WERI-Rb-1 (cell line): ENCODE measurements around the gene CECR2.

Source experiments
- DNase-seq: peaks from one replicate; pipeline ENCODE4 v3.0.0-alpha.2; 2020
- H3K27ac ChIP-seq: fragments of 250-450 bp; sonication (Bioruptor Pico); 2 replicates; pipeline ENCODE4 v1.5.1; 2020; ENCODE audit warnings: mild to moderate bottlenecking, moderate library complexity
- H3K27me3 ChIP-seq: fragments of 250-450 bp; sonication (Bioruptor Pico); 2 replicates; pipeline ENCODE4 v1.5.1; 2021; ENCODE audit warnings: mild to moderate bottlenecking, low read depth, moderate library complexity; ENCODE audit not compliant: insufficient read depth, severe bottlenecking
- H3K36me3 ChIP-seq: fragments of 250-450 bp; sonication (Bioruptor Pico); 2 replicates; pipeline ENCODE4 v1.5.1; 2020; ENCODE audit warnings: mild to moderate bottlenecking, moderate library complexity
- H3K4me3 ChIP-seq: 2 replicates; pipeline ENCODE4 v1.5.1; 2011; ENCODE audit warnings: low read depth, mild to moderate bottlenecking, control low read depth, low read length
- H3K9me3 ChIP-seq: fragments of 250-450 bp; sonication (Bioruptor Pico); 2 replicates; pipeline ENCODE4 v1.5.1; 2021; ENCODE audit warnings: mild to moderate bottlenecking, moderate library complexity; ENCODE audit not compliant: severe bottlenecking
- CTCF ChIP-seq: IDR thresholded peaks from 2 replicates; pipeline ENCODE4 v1.5.1; 2011; ENCODE audit warnings: low read depth, mild to moderate bottlenecking, control low read depth, inconsistent platforms, low read length

CECR2 gene

DNA sequence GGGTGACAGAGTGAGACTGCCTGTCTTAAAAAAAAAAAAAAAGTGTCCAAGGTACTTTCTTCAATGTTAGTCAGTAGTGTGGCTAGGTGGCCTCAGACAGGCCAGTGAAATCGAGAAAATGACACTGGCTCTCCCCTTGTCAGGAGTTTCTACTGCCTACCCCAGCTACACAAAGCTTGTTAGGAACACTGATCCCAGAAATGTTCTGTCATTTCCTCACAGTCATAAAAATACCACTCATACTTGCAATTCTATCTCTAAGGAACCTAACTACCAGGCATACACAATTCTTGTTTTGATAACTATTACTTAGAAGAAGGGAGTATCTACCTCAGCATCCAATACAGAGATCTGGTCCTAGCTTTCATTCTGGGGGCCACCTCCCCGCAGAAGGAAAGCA, 228.0 kb downstream of the CECR2 start:
- DNase-seq = no peak
- Histone ChIP-seq H3K4me3 (no peak overlapping the region), H3K27me3 (no peaks in the 10 kb centered on the region), H3K27ac (no peak overlapping the region), H3K9me3 (no peaks in the 10 kb centered on the region), H3K36me3 (peaks cover 85% of the 10 kb centered on the region)
- TF ChIP-seq CTCF = no peak

GRCh38 chr22:17598318-17598717, 229.1 kb downstream of the CECR2 start:
- Histone ChIP-seq H3K9me3 (no peaks in the 10 kb centered on the region), H3K27me3 (no peaks in the 10 kb centered on the region), H3K36me3 (peaks cover 75% of the 10 kb centered on the region), H3K27ac (no peak overlapping the region), H3K4me3 (no peak overlapping the region)
- DNase-seq = no peak
- no peak for TF ChIP-seq CTCF

GRCh38 chr22:17601031-17601430, 231.8 kb downstream of the CECR2 start:
- no peak for DNase-seq
- H3K9me3 ChIP-seq = no peaks in the 10 kb centered on the region
- no peak overlapping the region for H3K4me3 ChIP-seq
- no peak for TF ChIP-seq CTCF
- H3K27ac ChIP-seq = no peak overlapping the region
- peaks cover 52% of the 10 kb centered on the region for H3K36me3 ChIP-seq
- no peaks in the 10 kb centered on the region for H3K27me3 ChIP-seq

DNA sequence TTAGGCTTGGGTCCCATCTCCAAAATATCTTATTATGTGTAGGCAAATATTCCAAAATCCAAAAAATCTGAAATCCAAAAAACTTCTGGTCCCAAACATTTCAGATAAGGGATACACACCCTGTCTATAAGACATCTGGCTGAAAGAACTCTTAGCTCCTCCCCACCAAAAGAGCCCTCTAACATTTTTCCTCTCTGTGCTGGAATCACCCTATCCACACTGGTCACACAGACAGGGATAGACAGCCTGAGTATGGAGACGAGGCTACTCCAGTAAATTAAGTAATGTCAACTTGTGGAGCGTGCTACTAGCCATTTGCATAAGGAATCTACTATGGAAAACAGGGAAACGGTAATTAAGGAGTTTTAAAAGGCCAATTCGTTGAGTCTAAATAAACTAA, 234.4 kb downstream of the CECR2 start:
- no peak for TF ChIP-seq CTCF
- no peak overlapping the region for H3K4me3 ChIP-seq
- H3K9me3 ChIP-seq = no peaks in the 10 kb centered on the region
- no peak overlapping the region for H3K27ac ChIP-seq
- no peak for DNase-seq
- no peaks in the 10 kb centered on the region for H3K27me3 ChIP-seq
- H3K36me3 ChIP-seq = peaks cover 32% of the 10 kb centered on the region

- Histone ChIP-seq H3K27ac (peak overlapping the region; percentile 80), H3K4me3 (no peak overlapping the region; the same call in 1 of the 2 replicates), H3K9me3 (no peaks in the 10 kb centered on the region), H3K36me3 (peaks cover 31% of the 10 kb centered on the region), H3K27me3 (no peaks in the 10 kb centered on the region)
- no peak for TF ChIP-seq CTCF
- DNase-seq = peak; percentile 60
Measured at GRCh38 chr22:17606496-17606895, 237.2 kb downstream of the CECR2 start.
